ENCODE results near the gene MSL1. TPM values are rescaled to one million over a fixed set of nuclear protein-coding genes. Genes with fewer than 3 reads are reported as not detected.

The MSL1 gene
- total RNA-seq, 1 donor: 64.1 TPM

DNA sequence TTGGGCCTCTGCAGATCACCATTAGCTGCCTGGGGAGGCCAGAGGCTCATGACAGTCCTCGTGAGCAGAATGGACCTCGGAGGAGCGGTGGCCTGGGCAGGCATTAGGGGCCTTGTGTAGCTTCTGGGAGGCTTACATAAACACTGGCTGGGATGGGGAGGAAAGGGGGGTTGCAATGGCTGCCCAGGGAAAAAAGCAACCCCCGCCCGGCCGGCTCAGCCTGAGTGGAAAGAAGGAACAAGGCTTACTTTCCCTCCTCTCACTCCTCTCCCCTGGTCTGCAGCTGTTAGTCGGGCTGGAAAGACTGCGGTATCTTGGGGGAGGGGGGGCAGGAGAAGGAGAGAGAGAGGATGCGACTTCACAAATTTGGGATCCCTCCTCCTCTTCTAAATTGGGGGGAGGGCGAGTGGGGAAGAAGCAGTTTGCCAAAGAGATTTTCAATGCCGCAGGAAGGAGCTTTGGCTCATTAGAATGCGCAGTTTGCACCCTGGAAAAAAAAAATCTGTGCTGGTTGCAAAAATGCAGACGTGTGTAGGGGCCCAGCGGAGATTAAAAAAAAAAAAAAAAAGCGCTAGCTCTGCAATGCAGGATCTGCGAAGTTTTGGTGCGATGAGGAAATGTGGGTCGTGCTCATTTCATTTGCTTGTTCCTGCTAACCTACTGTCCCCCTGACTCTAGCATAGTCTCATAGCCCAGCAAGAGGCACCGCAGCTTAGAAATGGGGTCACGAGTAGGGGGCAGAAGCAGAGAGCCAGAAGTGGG is 14.8 kb upstream of the MSL1 start:
- DNase-seq (ENCODE audit: low read depth): peak; percentile 46
- no peak overlapping the region for H3K4me3 ChIP-seq (ENCODE audit: low read depth, low read length)
- TF ChIP-seq, protein P1, sequence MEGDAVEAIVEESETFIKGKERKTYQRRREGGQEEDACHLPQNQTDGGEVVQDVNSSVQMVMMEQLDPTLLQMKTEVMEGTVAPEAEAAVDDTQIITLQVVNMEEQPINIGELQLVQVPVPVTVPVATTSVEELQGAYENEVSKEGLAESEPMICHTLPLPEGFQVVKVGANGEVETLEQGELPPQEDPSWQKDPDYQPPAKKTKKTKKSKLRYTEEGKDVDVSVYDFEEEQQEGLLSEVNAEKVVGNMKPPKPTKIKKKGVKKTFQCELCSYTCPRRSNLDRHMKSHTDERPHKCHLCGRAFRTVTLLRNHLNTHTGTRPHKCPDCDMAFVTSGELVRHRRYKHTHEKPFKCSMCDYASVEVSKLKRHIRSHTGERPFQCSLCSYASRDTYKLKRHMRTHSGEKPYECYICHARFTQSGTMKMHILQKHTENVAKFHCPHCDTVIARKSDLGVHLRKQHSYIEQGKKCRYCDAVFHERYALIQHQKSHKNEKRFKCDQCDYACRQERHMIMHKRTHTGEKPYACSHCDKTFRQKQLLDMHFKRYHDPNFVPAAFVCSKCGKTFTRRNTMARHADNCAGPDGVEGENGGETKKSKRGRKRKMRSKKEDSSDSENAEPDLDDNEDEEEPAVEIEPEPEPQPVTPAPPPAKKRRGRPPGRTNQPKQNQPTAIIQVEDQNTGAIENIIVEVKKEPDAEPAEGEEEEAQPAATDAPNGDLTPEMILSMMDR (IDR thresholded peaks at IDR 0.05; ENCODE audit: insufficient read depth, low read length): no peak

DNA sequence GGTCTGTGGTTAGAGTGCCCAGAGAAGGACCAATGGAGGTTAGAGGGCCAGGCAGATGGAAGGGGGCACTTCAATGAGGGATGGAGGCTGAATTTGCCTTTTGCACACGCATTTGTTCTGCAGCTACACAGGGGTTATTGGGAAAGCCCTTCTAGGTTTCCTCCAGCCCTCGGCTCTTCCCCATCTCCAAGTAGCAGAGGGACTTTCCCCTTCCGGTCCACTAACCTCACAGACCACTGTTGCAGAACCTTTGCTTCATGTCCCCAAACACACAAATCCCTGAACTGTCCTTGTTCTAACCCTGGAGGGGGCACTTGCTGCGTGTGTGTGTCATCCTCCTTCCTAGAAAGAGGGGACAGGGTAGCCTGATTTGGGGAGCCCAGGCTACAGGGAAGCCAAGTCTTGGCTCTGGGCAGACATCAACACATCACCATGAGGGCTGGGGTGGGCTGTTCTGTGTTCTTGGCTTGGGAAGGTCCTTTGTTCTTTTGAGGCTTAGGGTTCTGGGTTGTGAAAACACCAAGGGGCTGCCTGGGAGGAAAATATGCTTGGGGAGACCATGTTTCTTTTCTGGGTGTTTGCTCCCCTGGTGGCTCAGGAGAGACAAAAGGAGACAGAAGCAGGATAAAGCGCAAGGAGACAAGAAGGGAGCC is 14.1 kb upstream of the MSL1 start:
- no peak overlapping the region for H3K4me3 ChIP-seq (ENCODE audit: low read depth, low read length)
- no peak for DNase-seq (ENCODE audit: low read depth)
- TF ChIP-seq, protein P1 (IDR thresholded peaks at IDR 0.05; ENCODE audit: insufficient read depth, low read length): no peak

DNA sequence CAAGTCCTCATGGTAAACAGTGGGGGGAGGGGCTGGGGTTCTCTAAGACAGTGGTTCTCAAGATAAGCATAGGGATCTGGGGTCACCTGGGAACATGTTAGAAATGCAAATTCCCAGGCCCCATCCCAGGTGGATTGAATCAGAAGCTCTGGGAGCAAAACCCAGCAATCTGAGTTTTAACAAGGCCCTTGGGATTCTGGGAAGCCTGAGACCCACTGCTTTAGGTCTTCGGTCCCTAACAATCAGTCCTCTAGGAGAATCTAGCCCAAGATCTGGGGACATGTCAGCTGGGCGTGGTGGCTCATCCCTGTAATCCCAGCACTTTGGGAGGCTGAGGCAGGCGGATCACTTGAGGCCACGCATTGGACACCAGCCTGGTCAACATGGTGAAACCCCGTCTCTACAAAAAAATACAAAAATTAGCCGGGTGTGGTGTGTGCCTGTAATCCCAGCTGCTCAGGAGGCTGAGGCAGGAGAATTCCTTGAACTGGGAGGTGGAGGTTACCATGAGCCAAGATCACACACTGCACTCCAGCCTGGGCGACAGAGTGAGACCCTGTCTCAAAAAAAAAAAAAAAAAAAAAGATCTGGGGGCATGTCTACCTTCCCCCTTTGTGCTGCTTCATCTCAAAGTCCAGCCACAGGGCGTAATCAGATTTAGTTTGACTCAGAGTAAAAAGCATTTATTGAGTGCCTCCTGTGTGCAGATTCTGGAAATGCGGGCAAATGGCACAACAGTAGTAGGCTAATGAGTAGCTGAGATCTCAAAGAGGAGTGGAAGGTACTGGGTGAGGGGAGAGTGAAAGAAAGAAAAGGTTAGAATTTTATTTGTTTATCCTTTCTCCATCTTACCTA is 12.6 kb upstream of the MSL1 start:
- TF ChIP-seq, protein P1 (IDR thresholded peaks at IDR 0.05; ENCODE audit: insufficient read depth, low read length): peak; percentile 26

DNA sequence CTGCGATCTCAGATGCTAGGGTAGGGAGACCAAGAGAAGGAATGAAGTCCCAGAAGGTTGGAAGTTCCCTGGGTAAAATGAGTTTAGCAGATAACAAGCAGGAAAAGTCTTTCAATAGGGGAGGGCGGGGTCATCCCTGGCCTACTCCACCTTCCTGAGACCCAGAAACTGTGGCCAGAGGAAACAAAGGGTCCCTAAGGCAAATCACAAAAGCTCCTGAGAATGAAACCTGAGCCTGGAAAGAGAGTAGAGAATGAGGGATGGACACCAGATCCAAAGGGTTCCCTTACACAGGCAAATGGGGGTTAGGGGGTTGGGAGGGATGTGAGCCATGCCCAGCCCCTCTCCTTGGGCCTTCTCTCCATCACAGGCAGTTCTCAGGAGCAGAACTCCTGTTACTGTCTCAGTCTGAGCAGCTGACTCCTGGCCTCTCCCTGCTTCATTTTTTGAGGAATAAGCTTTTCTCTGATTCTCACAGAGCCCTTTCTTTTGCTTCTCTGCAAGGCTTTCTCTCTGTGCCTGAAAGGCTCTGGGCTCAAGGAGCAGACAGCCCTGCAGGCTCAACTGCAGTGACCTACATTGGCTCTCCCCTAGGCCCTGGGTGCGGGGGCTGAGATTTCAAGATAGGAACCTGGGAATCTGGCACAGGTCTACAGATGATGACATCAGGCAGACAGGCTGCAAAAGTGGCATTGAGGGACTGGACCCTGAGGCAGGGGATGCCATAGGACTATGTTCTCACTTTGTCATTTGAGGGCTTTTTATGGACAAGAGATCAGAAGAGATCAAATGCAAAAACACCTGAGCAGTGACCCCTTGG is 11.5 kb upstream of the MSL1 start:
- TF ChIP-seq, protein P1 (IDR thresholded peaks at IDR 0.05; ENCODE audit: insufficient read depth, low read length): no peak
- H3K4me3 ChIP-seq (ENCODE audit: low read depth, low read length): no peak overlapping the region
- no peak for DNase-seq (ENCODE audit: low read depth)

More for the DNA sequence above, 12.6 kb upstream of the MSL1 start:
- no peak for DNase-seq (ENCODE audit: low read depth)
- H3K4me3 ChIP-seq (ENCODE audit: low read depth, low read length): no peak overlapping the region

DNA sequence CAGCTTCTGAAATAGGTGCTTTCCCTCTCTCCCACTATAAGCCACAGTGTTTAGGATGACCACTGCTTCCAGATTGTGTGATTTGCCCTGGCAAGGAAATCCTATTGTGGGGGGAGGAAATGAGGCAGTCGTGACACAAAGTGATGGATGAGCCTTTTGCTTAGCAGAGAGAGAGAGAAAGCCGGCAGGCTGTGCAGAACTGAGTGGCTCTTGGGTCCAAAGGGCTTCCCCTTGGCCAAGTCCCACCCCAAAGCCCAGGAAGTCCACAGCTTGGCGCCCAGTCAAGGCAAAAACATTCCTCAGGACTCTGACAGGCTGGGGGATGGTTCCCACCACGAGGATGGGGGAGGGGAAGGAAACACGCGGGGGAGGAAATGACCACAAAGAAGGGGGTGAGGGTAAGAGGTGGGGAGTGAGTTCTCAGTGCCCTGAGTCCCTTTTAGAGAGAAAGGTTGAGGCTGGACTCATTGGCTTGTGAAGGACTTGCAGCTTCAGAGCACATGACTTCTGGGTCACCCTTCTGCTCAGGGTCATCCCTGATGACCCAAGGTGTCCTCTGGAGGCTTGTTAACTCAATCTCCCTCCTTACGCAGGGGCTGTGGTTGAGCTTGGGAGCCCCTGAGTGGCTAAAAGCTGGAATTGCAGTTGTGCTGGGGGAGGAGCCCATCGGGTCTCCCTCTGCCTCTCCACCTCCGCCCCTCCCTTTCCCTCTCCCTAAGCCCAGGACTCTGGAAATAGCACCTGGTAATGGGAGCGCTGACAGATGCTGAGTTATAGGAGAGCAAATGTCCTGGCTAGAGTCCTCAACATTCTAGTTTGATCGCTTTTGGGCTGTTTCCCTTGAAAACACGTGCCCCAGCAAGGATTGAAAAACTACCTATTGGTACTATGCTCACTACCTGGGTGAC is 10.3 kb upstream of the MSL1 start:
- H3K4me3 ChIP-seq (ENCODE audit: low read depth, low read length): peak overlapping the region; percentile 48
- TF ChIP-seq, protein P1 (IDR thresholded peaks at IDR 0.05; ENCODE audit: insufficient read depth, low read length): peak; percentile 82
- DNase-seq (ENCODE audit: low read depth): peak; percentile 100
